ENCODE measurements around the gene EPB41L1.

Gene EPB41L1

GRCh38 chr20:36225666-36226065 is 71.1 kb downstream of the EPB41L1 start:
- no peak for DNase-seq (ENCODE audit: low spot score)

DNA sequence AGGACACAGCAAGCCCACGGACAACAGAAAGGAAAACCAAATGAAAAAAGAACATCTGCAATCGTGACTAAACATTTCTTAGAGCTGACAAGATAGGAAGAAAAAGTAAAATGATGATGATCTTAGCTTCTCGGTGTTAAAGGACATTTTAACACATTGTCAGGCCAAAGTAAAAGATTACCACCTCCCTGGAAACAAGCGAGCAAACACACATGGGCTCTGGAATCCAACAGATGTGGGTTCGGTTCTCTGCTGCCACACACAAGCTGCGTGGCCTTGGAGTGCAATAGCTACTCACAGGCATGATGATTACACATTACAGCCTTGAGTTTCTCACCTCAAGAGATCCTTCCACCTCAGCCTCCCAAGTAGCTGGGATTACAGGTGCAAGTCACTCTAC is 74.2 kb downstream of the EPB41L1 start:
- no peak for DNase-seq (ENCODE audit: low spot score)

- no peak for DNase-seq (ENCODE audit: low spot score)
These were observed 75.5 kb downstream of the EPB41L1 start for GRCh38 chr20:36230019-36230418.

DNA sequence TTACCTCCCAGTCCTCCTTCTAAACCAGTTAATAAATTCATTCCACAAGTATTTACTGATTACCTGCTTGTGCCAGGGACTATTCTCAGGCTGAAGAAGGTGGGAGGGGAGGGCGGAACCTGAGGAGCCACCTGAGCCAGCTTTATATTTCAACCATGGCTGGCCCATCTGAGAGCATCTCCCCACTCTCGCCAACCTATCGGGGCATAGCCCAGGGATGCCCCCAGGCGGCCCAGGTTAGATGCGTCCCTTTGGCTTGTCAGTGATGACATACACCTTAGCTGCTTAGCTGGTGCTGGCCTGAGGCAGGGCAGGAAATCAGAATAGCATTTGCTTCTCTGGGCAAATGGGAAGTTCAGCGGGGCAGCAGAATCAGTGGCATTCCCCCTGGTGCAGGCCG is 76.8 kb downstream of the EPB41L1 start:
- DNase-seq (ENCODE audit: low spot score) = no peak

GRCh38 chr20:36234771-36235320 is 80.3 kb downstream of the EPB41L1 start:
- DNase-seq (ENCODE audit: low spot score) = no peak

- DNase-seq (ENCODE audit: low spot score) = peak; percentile 84
These were observed 81.6 kb downstream of the EPB41L1 start, which contains the start of gene AAR2 for GRCh38 chr20:36235892-36236785. AAR2 (plus strand) TSS chr20:36236478; CDS start chr20:36239869, 3,391 bp downstream.

GRCh38 chr20:36236786-36237121 is 82.2 kb downstream of the EPB41L1 start:
- no peak for DNase-seq (ENCODE audit: low spot score)

DNA sequence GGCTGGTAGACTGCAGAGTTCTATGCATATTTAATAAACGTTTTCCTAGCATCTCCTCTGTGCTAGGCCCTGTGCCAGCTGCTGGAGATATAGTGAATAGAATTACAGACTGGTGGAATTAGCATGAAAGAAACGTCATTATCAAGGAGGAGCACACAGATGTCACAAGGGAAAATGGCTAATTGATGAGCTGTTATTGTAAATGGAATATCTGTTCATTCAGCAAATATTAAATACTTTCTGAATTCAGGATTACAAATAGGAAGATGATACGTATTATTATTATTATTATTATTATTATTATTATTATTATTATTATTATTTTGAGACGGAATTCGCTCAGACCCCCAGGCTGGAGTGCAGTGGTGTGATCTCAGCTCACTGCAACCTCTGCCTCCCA is 82.9 kb downstream of the EPB41L1 start:
- DNase-seq (ENCODE audit: low spot score) = no peak

DNA sequence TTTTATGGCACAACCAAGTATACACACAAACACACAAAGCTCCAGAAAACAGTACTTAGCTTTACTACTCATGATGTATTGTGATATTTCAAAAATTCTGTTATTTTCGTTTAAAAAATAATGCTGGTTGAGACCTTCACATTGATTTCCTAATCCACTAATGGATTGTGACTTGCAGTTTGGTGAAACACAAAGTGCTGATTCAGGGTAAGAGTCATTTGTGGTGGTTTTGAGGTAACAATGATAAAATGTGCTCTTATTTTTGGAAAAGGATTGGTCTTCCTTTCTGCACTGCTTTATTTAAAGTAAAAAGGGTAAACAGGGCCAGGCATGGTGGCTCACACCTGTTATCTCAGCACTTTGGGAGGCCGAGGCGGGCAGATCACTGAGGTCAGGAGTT is 83.6 kb downstream of the EPB41L1 start:
- no peak for DNase-seq (ENCODE audit: low spot score)

GRCh38 chr20:36238760-36239159 is 84.2 kb downstream of the EPB41L1 start:
- DNase-seq (ENCODE audit: low spot score) = no peak

GRCh38 chr20:36240076-36240475 is 85.5 kb downstream of the EPB41L1 start:
- no peak for DNase-seq (ENCODE audit: low spot score)

GRCh38 chr20:36241678-36242077 is 87.1 kb downstream of the EPB41L1 start:
- DNase-seq (ENCODE audit: low spot score) = no peak

GRCh38 chr20:36243726-36244125 is 89.2 kb downstream of the EPB41L1 start:
- DNase-seq (ENCODE audit: low spot score) = no peak

GRCh38 chr20:36246401-36246800 is 91.9 kb downstream of the EPB41L1 start:
- no peak for DNase-seq (ENCODE audit: low spot score)

DNA sequence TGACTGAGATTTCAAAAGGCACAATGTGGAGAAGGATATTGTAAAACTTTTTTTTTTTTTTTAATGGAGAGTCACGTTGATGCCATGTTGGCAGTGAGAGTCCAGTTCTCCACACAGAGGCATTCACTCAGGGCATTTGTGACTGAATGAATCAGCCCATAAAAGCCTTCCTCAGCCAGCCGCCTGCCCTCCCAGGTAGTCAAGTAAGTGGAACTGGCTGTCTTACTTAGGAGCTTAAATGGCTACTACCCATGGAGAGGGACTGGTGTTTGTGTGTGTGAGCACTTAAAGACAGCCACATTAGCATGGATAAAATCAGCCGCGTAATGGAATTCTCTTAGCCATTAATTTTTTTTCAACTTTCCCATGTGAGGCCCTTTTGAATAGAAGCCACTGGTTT is 94.3 kb downstream of the EPB41L1 start:
- no peak for DNase-seq (ENCODE audit: low spot score)

GRCh38 chr20:36249450-36249849 is 94.9 kb downstream of the EPB41L1 start:
- DNase-seq (ENCODE audit: low spot score) = no peak

DNA sequence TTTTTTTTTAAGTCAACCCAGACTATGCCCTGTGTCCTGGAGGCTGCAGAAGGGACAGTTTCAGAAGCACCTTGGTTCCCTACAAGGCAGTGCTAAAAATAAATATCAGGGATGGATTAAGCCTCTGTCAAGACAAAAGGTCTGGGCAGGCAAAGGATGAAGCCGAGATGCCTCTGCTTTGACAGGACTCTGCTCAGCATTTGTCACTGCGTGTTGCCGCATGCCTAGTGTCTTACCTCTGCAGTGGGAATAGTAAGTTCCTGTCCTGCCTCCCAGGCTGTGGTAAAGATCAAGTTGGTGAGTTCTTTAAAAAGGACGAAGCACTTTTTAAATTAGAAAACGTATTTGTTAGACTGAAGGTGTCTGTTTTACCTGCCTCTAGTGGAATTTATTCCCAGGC is 96.9 kb downstream of the EPB41L1 start:
- no peak for DNase-seq (ENCODE audit: low spot score)

GRCh38 chr20:36252511-36252910 is 98.0 kb downstream of the EPB41L1 start:
- DNase-seq (ENCODE audit: low spot score) = no peak

GRCh38 chr20:36253036-36253435 is 98.5 kb downstream of the EPB41L1 start:
- no peak for DNase-seq (ENCODE audit: low spot score)

GRCh38 chr20:36254076-36254475 is 99.5 kb downstream of the EPB41L1 start:
- no peak for DNase-seq (ENCODE audit: low spot score)

DNA sequence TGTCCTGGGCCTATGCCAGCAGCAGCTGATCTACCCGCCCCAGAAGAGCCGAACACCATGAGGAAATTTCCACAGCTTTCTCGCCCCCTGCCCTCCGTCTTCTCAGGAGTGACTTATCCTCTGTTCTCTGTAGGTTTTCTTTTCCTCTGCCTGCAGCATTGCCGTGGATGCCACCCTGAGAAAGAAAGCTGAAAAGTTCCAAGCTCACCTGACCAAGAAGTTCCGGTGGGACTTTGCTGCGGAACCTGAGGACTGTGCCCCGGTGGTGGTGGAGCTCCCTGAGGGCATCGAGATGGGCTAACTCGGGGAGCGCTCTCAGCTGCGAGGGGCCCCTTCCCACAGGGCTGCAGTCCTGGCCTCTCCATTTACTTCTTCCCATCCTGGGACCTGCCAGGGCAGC is 100.9 kb downstream of the EPB41L1 start:
- DNase-seq (ENCODE audit: low spot score) = no peak

DNA sequence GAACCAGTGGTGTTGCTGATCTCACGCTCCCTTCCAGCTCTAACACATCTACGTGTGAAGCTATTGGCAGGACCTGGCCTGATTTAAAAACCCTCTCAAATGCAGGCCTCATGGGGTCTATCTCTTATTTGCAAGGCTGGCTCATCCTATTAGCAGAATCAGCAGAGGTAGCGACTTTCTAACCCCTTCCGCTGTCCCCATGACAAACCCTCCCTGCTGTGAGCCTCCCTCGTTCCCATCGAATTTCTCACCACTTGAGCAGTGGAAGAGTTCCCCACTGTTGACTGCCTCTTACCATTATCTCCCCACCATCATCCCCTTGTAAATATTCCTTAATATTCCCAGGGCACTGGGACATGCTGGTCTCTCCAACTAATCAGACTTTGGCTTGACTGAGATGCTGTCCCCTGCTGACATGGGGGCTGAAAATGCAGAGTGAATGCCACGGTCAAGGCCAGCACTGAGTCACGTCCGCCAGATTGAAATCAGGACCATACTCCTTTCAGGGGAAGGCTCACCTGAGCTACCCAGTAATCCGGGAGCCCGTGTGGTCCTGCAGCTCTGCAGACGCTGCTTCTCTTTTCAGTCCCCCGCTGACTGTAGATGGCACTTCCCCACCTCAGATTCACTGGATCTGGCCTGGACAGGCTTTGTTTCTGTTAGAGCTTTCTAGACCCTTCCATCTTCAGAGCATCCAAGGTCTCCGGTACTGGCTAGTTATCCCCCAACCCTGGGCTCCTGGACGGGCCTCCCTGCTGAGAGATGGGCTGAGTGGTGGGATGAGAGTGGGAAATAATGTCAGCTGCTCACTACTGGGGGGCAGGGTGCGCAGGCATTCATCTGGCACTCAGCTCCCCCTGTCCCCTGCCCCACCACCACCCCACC is 104.9 kb downstream of the EPB41L1 start:
- DNase-seq (ENCODE audit: low spot score) = no peak

DNA sequence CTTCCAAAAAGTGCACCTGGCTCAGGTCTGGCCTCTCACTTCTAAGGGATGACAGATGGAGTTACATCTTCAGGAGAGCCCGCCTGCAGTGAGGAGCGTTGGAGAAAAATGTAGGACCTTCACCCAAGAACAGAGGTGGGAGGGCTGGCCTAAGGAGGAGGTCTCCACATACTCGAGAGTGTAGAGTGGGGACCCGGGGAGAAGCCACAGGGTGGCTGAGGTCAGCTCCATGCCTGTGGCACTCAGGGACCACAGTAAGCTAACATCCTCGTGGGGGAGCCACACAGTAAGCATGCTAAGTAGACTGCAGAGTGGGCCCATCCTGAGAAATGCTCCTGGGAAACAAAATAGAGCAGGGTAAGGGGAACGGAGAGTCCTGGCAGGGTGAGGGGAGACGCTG is 105.8 kb downstream of the EPB41L1 start:
- no peak for DNase-seq (ENCODE audit: low spot score)
